HG02870 (cell line): ENCODE results near the gene ISG20.

Experiments used
- ATAC-seq: cut with Tn5 transposase; IDR thresholded peaks from one replicate; pipeline ENCODE4 v1.9.1; 2021; ENCODE audit warnings: mild to moderate bottlenecking, moderate library complexity; ENCODE audit not compliant: unreplicated experiment

Gene ISG20

DNA sequence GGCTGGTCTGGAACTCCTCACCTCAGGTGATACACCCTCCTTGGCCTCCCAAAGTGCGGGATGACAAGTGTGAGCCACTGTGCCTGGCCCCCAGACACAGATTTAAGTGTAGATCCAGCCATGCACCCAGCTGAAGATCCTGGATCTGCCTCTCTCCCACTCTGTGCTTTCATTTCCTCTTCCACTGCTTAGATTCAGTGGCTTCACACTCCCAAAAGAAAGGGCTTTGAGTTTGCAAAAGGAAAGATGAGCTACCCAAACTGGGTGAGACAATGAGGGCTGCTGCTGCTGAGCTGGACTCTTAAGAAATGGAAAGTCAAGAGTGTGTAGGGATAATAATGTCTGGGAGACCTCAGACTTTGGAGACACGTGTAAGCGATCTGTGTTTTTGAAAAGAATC is 45.5 kb downstream of the ISG20 start:
- no peak for ATAC-seq

DNA sequence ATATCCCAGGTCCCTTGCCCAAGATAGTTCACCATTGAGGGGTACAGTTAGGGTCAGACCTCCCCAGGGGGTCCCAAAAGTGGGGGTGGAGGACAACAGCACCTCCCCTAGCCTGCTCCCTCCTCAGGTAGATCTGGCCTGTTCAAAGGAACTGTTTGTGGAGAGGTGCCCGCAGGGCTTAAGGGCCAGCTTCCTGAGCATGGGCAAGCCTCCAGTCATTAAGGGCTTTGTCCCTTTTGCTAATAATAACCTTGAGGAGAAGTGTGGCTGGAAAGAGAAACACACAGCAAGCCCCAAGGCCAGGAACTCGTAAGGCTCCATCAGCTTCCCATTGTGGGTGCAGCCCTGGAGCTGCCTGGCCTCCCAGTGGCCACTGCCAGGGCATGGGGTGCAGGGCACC is 47.4 kb downstream of the ISG20 start:
- ATAC-seq, result no peak

DNA sequence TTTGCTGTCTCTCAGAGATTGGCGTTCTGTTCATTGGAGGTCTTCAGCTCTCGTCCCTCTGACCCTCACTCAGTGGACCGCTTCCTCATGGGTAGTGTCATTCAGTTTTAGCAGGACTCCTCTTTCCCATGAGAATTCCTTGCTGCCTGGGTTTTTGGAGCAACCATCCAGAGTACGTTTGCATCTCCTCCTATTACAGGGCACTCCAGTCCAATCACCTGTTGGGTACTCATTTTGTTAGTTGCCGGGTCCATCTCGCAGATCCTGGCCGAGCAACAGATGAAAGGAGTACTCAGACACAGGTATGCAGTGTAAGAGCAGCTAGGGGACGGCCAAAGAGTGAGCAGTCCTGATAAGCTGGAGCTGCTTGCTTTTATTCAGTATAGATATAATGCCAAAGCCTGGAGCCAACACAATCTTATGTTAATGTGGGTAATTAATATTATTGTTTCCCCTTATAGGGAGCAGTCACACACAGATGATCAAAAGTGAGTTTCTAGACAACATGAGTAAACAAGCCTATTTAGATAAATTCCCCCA is 49.6 kb downstream of the ISG20 start:
- ATAC-seq, result no peak

DNA sequence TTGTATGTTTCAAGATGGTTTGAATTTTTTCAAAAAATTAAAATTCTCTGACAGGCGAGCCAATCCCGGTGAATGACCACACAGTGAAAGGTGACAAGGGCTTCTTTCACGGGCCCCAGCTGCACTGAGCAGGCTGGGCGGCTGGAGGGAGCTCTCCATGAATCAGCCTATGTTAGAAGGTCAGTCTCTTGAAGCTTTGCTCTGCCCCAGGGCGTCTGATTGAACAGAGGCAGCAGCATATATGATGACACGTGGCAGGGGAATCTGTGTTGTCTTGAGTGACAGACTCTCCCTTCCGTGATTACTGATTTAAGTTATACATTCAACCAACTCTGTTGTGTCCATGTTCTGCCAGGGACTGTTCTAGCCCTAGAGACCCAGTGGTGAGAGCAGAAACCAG is 51.5 kb downstream of the ISG20 start:
- ATAC-seq, result no peak

DNA sequence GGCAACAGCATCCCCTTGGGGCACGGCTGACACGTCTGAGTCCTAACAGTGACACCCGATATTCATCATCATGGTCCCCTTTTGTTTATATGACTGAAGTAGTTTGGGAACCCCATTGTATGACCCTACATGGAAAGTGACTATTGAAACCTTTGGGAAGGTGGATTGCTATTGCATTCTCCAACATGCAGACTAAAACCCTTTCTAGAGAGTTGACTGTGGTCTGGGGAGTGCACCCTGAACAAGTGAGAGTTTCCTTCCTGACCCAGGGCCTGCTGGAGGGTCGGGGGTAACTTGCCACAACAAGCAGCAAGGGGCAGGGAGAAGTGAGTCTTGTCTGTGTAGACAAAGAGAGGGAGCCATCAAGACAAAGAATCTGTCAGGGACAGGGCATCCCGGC is 54.4 kb downstream of the ISG20 start:
- ATAC-seq, result no peak

DNA sequence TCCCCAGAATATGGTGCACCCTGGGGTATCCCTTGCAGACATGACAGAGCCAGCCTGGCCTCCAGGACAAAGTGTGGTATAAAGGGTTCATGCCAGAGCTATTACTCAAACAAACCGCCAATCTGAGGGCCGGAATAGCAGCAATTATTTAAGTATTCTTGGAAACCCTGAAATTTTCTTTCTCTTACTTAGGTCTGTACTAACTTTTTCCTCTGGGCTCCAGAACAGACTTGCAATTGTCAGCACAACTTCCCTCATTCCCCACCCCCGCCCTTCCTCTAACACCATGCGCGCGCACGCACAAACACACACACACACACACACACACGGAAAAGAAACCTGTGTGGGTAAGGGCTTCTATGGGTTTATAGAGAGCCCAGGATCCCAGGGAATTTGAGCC is 56.3 kb downstream of the ISG20 start:
- no peak for ATAC-seq

DNA sequence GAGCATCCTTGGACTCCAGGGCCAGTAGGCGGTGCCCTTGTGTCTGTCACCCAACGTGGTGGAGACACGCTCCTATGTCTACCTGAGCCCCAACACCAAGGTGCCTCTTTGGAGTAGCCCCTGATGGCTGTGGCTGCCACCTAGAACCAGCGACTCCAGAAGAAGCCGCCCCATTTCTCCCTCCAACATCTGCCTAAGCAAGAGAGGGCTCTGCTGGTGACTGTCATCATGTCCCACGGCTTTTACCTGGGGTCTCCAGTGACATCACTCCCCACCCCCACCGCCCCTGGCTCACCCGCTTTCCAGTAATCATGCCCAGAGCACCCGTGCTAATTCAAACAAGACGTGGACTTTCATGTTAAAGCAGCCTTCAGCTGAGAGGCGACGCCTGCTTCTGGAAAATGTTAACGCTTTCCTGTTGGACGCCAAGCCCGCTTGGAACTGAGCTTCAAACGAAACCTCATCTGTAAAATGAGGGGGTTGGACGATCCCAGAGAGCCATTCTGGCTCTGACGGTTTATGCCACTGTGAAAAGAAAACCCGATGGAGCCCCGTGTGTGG is 57.0 kb downstream of the ISG20 start:
- no peak for ATAC-seq

DNA sequence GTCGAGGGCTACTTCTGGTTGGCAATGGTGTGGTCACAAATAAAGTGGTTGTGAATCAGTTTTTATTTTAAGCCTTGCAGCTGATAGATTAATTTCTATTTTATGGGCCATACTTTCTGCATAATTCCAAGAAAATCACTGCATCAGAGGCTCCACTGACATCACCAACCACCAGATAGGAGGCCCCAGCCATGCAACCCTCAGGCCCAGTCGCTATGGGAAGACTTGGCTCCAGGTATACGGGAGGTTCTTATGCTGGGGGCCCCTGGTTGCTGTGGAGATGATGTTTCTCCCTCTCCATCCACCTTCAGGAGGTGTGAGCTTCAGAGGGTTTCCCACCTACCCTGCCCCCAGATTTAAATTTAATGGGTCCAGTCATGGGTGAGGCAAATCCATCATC is 57.4 kb downstream of the ISG20 start:
- ATAC-seq, result no peak

DNA sequence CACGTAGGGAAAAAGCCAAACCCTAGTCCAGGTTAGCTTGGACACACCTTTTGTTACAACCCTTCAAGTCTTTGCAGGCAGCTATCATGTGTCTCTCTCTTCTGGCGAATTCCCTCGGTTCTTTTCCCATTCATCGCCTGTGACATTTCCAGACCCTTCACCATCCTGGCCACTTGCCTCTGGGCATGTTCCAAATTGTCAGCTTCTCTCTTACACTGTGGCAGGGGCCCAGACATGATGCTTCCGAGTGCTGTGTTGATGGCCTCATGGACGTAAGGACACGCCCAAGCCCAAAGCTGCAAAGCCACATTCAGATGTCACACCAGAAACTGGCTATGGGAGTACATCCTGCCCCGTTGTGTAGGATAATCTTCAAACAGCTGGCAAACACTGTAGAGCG is 58.5 kb downstream of the ISG20 start:
- ATAC-seq, result no peak

DNA sequence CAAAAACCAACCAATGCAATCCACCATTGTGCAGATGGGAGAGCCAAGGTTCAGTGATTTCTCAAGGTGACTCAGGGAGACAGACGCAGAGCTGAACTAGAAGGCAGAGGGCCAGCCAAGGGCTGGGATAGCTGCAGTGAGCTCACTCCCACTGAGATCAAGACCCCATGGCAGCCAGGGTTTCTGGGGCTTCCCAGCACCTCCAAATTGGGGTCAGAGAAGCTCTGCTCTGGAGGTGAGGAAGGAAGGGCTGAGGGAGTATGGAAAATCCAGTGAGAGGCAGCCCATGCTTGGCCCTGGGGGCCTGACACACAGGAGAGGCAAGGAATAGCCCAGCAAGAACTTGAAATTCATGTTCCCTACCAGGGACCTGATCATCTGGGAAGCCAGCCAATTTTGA is 61.0 kb downstream of the ISG20 start:
- no peak for ATAC-seq

DNA sequence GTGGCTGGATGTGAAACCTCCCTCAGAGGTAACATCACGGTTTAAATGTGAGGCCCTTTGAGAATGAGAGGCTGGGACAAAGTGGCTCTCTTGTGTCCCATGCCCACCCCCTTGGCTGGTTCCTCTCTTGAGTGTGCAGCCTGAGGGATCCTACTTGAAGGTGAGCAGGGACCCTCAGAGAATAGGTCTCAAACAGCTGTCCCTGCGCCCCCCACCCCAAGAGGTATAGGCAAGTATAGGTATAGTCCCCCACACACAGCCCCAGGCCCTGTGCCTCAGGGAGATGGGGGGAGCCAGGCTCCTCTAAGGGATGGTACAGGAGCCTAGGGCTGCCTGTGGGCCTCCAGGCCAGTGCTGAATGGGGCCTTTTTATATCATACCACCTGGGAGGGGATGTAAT is 61.9 kb downstream of the ISG20 start:
- ATAC-seq, result no peak

DNA sequence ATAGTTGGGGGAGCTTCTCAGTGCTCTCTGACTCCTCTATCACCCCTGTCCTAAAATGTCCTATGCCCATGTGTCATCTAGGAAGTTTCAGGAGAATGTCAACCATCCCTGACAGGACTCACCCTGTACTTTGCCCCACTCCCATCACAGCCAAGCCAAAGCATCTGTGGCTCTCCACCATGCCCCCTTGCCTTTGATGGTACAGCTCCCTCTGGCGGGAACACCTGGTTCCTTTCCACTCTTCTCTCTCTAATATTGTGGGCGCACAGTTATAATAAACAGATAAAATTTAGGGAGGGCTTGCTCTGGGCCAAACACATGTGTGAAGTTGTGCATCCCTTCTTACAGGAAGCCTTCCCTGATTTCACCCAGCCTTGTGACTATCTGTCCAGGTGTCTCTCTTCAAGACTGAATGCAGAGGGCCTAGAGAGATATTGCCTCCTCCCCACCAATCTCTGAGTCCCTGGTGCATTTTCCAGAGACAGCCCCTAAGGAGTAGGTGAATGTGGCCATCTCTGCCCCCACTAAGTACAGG is 62.8 kb downstream of the ISG20 start:
- no peak for ATAC-seq

DNA sequence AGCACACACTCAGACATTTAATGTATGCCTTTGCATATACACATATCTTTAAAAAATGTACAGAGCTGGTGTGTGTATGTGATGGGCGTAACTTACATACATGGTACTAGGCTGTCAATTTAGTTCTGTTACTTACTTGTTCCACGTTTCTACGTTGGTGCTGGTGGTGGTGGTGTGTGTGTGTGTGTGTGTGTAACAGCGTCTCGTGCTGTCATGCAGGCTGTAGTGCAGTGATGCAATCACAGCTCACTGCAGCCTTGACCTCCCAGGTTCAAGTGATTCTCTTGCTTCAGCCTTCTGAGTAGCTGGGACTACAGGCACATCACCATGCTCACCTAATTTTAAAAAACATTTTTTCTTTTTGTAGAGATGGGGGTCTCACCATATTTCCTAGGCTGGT is 64.2 kb downstream of the ISG20 start:
- ATAC-seq, result no peak

DNA sequence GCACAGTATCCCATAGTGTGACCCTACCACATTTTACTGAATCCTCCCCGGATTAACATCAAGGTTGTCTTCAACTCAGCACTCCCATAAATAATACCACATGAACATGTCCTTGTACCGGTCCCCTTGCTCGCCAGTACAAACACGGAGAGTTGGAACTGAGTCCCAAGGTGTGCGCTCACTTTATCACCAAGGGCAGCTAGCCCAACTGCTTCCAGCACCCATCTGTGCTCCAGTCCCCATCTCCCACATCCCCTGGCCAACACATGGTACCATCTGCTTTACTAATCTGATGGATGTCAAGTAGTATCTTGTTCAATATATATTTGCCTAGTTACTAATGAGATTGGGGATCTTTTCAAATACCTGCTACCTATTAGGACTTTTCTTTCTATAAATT is 64.7 kb downstream of the ISG20 start:
- no peak for ATAC-seq

DNA sequence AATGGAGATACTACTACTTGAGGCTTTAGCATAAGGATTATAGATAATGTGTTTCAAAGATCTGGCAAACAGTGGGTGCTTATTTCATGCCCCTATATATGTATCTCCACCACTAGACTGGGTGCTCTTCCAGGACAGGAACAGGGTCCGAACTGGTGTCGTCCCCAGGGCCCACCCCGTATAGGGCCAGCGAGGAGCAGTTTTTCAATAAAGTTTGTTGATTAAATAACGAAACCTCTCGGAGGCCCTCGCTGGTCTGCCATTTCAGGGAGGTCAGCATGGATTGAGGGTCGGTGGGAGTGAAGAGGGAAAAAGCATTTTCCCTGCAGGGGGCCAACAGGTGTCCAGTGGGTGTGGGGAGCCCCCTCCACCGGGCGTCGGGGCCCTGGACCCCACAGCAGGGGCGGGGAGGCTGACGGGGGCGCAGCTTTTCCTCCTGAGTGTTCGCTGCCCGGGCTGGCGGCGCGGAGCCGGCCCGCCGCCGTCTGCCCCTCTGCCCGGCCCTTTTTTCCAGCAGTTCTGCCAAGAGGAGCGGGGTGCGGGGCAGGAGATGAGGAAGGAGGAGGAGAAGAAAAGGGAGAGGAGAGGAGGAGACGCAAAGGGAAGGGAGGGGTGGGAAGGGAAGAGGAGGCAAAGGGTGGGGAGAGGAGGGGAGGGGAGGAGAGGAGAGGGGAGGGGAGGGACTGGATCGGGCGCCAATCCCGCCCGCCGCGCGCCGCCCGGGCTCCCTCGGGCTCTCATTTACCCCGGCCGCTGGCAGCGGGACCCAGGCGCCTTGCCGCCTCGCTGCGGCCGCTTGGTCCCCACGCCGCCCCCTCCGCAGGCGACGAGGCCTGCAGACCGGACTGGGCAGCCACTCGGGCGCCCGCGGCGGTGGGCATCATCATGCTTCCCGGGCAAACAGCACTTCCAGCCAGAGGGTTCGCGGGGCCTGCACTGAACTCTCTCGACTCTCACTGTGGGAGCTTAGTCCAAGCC is 66.3 kb downstream of the ISG20 start:
- ATAC-seq, result no peak

DNA sequence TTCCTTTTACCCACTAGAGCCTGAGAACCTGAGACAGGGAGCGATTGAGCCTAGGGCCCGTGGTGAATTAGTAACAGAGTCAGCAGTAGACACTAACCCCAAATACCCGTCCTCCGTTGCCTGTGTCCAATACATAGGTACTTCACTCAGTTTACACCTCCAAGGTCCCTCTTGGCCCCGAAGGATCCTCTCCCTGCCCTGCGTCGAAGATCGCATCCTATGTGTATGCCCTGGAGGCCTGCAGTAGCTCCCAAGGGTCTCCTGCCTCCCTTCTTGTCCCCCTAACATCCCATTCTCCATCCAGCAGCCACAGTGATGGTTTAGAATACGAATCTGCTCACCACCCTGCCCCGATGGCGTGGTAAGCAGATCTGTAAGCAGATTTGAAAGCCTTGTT is 67.0 kb downstream of the ISG20 start:
- no peak for ATAC-seq
